Measurements from ENCODE around the gene PUM1. TPM values are rescaled to one million over a fixed set of nuclear protein-coding genes. Genes with fewer than 3 reads are reported as not detected.

Gene PUM1
- total RNA-seq, 1 experiment from 2014 or later = 25.7 TPM

- no peak for DNase-seq (ENCODE audit: low spot score)
Observed at GRCh38 chr1:30998171-30998570, 67.3 kb downstream of the PUM1 start.

GRCh38 chr1:30997463-30998057 lies 68.0 kb downstream of the PUM1 start:
- no peak for DNase-seq (ENCODE audit: low spot score)

GRCh38 chr1:30995990-30996612 lies 69.4 kb downstream of the PUM1 start:
- DNase-seq (ENCODE audit: low spot score) = no peak

DNA sequence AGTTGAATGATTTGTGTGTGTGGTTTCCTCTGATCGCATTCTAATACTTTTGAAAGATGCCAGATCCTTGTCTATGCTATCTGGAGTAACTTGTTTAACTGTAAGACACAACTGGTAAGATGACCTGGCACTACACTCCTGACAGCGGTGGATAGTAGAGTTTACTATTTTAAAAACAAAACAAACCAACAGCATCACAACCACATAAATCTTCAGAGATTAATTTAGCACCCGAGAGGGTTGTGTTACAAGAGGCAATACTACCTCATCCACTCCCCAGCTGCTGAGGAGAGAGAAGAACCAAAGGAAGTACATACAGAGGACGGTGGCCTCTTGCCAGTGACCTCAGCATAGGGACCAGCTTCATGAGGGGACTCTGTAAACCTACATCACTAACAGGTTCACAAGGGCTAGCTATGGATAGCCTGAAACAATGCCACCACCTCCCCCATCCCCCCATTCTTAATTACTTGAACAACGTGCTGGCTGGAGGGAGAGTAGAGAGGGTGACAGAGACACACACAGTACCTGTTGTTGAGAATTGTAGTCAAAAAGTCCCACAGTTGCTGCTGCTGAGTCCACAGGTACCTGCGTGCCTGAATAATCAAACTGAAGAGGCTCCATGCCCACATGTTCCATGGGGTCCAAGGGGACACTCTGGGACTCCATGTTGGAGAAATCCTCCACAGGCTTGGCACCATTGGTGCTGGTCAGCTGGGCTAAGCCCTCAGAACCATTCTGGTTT lies 73.5 kb downstream of the PUM1 start:
- no peak for DNase-seq (ENCODE audit: low spot score)

GRCh38 chr1:30990591-30990990 lies 74.9 kb downstream of the PUM1 start:
- DNase-seq (ENCODE audit: low spot score) = no peak

DNA sequence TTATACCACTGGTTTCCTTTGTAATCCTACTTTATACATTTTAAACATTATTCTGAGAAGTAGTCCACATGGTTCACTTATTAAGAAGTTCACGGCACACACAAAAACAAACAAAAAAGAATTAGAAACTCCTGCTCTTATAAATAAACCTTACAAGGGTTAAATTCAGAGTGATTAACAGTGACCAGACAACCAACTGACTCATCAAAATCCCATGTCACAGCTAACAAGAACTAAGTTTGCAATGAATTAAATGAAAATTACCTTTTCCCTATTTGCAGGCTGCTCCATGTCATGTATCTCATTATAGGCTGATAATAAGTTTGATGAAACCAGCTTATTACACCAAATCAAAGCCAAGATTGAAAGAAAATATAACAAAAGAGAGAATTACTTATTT lies 77.5 kb downstream of the PUM1 start:
- DNase-seq (ENCODE audit: low spot score) = no peak

- no peak for DNase-seq (ENCODE audit: low spot score)
Observed at GRCh38 chr1:30986755-30987154, 78.8 kb downstream of the PUM1 start.

GRCh38 chr1:30984991-30985503 lies 80.5 kb downstream of the PUM1 start:
- no peak for DNase-seq (ENCODE audit: low spot score)

GRCh38 chr1:30984165-30984889 lies 81.2 kb downstream of the PUM1 start:
- no peak for DNase-seq (ENCODE audit: low spot score)

DNA sequence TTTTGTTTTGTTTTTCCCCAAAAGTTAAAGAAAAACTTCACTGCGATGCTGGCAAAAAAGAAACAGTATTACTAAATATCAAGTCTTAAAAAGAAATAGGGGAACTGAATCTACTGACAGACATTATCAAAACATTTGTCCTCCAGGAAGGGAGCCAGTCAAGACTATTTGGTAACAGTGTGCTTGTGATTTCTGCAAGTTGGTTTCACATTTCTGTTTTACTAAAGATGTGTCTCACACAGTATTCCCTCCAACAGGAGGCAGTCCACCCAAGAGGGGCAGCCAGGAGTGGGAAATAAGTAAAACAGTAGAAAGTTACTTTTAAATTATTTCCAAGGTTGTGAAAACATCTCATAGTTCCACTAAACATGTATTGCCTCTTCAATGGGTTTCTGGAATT lies 82.6 kb downstream of the PUM1 start:
- no peak for DNase-seq (ENCODE audit: low spot score)

DNA sequence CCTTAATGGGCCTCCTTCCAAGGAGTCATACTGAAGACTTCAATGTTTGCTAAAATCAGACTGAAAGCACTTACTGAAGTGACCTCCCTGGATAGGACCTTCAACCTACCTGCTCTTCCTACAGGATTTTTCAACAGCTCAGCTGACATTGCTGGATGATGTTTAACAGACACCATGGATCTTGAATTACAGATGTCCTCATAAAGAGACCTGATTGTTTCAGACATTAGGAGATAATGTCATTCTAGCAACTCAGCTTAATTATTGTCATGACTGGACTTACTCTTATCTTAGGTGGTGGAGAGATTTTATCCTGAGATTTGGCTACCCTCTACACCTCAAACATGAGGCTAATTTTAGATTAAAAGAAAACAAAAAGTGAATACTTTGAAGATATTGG lies 83.1 kb downstream of the PUM1 start:
- no peak for DNase-seq (ENCODE audit: low spot score)

DNA sequence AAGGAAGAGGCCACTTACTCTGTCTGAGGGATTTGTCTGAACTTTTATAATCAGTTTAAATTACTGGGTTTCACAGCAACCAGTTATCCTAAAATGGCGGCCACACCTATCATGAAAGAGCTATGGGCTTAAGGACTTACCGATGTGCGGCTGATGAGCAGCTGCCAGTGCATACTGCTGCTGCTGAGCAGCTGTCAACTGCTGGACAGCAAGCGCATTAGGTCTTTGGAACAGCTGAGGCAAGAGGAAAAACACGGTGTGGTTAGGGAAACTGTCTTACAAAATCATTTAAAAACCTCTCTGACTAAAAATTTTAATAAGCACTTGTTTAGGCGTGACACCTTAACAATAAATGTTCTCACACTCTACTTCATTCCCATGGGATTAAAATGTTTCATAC lies 84.3 kb downstream of the PUM1 start:
- DNase-seq (ENCODE audit: low spot score) = no peak

GRCh38 chr1:30977511-30977910 lies 88.0 kb downstream of the PUM1 start:
- DNase-seq (ENCODE audit: low spot score) = no peak

- peak; percentile 2 for DNase-seq (ENCODE audit: low spot score)
Observed at GRCh38 chr1:30977105-30977504, 88.4 kb downstream of the PUM1 start.

- no peak for DNase-seq (ENCODE audit: low spot score)
Observed at GRCh38 chr1:30976143-30976542, 89.4 kb downstream of the PUM1 start.

GRCh38 chr1:30975217-30975616 lies 90.3 kb downstream of the PUM1 start:
- no peak for DNase-seq (ENCODE audit: low spot score)

- no peak for DNase-seq (ENCODE audit: low spot score)
Observed at GRCh38 chr1:30974536-30974935, 91.0 kb downstream of the PUM1 start.

GRCh38 chr1:30972349-30972748 lies 93.2 kb downstream of the PUM1 start:
- peak; percentile 8 for DNase-seq (ENCODE audit: low spot score)

GRCh38 chr1:30971496-30971895 lies 94.0 kb downstream of the PUM1 start:
- DNase-seq (ENCODE audit: low spot score) = no peak

GRCh38 chr1:30969903-30970302 lies 95.6 kb downstream of the PUM1 start:
- DNase-seq (ENCODE audit: low spot score) = no peak

GRCh38 chr1:30968220-30968971 lies 97.1 kb downstream of the PUM1 start:
- no peak for DNase-seq (ENCODE audit: low spot score)
